ENCODE data around the gene ZIC5. TPM values are rescaled to one million over a fixed set of nuclear protein-coding genes. Genes with fewer than 3 reads are reported as not detected.

ZIC5 gene
- total RNA-seq, 4 donors from 2014 or later = not detected

DNA sequence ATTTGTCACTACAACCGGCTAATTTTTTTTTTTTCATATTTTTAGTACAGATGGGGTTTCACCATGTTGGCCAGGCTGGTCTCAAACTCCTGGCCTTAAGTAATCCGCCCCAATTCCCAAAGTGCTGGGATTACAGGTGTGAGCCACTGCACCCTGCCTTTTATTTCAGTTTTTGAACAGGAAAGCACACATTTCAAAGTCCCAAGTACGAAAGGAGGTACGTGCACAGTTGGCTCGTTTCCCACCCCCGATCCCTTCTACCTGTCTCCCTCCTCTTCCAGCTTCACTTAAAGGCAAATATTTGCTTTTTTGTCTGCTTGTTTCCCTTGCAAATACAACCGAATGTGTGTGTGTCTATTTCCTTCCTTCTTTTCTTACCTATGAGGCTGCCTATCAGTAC is 30.5 kb downstream of the ZIC5 start:
- intact Hi-C loops (cut with DNase I; ENCODE audit: low total_unique reads) (no loop called here), in situ Hi-C loops (cut with MboI; ENCODE audit: low pct_ligation_motif_present in 1 of 4, low pct_unique_long_range_greater_than_20kb in 1 of 4, low sequenced_read_pairs in 3 of 4) (loop anchor here in 1 of 4 donors (25.0 kb wide), 1 partner anchor 571 kb away; no protein-coding TSS in a partner anchor)
- H3K9me3 ChIP-seq = no peaks in the 10 kb centered on the region
- TF ChIP-seq, protein P1, sequence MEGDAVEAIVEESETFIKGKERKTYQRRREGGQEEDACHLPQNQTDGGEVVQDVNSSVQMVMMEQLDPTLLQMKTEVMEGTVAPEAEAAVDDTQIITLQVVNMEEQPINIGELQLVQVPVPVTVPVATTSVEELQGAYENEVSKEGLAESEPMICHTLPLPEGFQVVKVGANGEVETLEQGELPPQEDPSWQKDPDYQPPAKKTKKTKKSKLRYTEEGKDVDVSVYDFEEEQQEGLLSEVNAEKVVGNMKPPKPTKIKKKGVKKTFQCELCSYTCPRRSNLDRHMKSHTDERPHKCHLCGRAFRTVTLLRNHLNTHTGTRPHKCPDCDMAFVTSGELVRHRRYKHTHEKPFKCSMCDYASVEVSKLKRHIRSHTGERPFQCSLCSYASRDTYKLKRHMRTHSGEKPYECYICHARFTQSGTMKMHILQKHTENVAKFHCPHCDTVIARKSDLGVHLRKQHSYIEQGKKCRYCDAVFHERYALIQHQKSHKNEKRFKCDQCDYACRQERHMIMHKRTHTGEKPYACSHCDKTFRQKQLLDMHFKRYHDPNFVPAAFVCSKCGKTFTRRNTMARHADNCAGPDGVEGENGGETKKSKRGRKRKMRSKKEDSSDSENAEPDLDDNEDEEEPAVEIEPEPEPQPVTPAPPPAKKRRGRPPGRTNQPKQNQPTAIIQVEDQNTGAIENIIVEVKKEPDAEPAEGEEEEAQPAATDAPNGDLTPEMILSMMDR (IDR thresholded peaks at IDR 0.05) = no peak
- TF ChIP-seq POLR2AphosphoS5 (IDR thresholded peaks at IDR 0.05) = no peak
- TF ChIP-seq POLR2A (IDR thresholded peaks at IDR 0.05) = no peak
- TF ChIP-seq EP300 (IDR thresholded peaks at IDR 0.05; ENCODE audit: low read depth) = no peak
- H3K27ac ChIP-seq = no peak overlapping the region
- peaks cover 21% of the 10 kb centered on the region for H3K27me3 ChIP-seq
- peak; percentile 58 for DNase-seq
- peaks cover 0 to 7% (median 2%) of the 10 kb centered on the region in 4 donors for H3K4me1 ChIP-seq
- H3K4me3 ChIP-seq = no peak overlapping the region
- H3K36me3 ChIP-seq = no peaks in the 10 kb centered on the region
- 36 to 53% methylated on average over 5 to 7 of the region's 7 CpGs for WGBS, 2 donors (ENCODE audit: low coverage in 1 of 2)

DNA sequence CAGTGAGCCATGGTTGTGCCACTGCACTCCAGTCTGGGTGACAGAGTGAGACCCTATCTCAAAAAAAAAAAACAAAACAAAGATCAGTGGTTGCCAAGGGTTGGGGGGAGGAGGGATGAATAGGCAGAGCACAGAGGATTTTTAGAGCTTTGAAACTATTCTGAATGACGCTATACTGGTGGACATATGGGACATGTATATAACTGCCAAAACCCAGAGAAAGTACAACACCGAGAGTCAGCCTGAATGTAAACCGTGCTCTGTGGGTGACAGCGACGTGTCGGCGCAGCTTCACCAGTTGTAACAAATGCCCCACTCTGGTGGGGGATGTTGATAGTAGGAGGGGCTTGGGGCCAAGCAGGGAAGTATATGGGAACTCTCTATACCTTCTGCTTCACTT is 32.9 kb downstream of the ZIC5 start:
- no peak for TF ChIP-seq EP300 (IDR thresholded peaks at IDR 0.05; ENCODE audit: low read depth)
- TF ChIP-seq, protein P1 (IDR thresholded peaks at IDR 0.05) = no peak
- TF ChIP-seq POLR2A (IDR thresholded peaks at IDR 0.05) = no peak
- TF ChIP-seq POLR2AphosphoS5 (IDR thresholded peaks at IDR 0.05) = no peak
- intact Hi-C loops (cut with DNase I; ENCODE audit: low total_unique reads) = no loop called here
- 71 to 89% methylated on average over 5 to 7 of the region's 7 CpGs for WGBS, 2 donors (ENCODE audit: low coverage in 1 of 2)

DNA sequence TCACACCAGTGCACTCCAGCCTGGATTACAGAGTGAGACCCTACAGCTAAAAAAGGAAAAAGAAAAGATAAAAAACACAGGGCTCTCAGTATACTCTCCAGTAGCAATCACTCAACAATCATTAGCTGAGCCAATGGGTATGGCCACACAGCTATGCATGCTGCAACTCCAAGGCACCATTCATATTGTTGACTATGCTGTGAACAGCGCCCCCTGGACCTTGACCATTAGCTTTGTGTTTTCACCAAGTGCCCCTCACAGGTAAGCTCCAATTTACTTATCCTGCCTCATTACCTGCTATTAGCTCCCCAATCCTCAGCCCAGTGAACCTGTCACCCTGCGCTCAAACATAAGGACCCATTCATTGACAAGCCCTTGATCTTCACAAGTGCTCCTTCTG is 35.8 kb downstream of the ZIC5 start:
- H3K27ac ChIP-seq = no peak overlapping the region
- in situ Hi-C loops (cut with MboI; ENCODE audit: low pct_ligation_motif_present in 1 of 4, low pct_unique_long_range_greater_than_20kb in 1 of 4, low sequenced_read_pairs in 3 of 4) = loop anchor here in 1 of 4 donors (25.0 kb wide), 1 partner anchor 577 kb away; no protein-coding TSS in a partner anchor
- H3K36me3 ChIP-seq = no peaks in the 10 kb centered on the region
- 74 to 83% methylated on average over 2 of the region's 2 CpGs for WGBS, 2 donors (ENCODE audit: low coverage in 1 of 2)
- peaks cover 22% of the 10 kb centered on the region for H3K27me3 ChIP-seq
- TF ChIP-seq EP300 (IDR thresholded peaks at IDR 0.05; ENCODE audit: low read depth) (no peak), POLR2AphosphoS5 (IDR thresholded peaks at IDR 0.05) (no peak), POLR2A (IDR thresholded peaks at IDR 0.05) (no peak)
- TF ChIP-seq, protein P1 (IDR thresholded peaks at IDR 0.05) = no peak
- H3K9me3 ChIP-seq = no peaks in the 10 kb centered on the region
- DNase-seq = no peak
- intact Hi-C loops (cut with DNase I; ENCODE audit: low total_unique reads) = loop anchor here (2.0 kb wide), 1 partner anchor 43 kb away; no protein-coding TSS in a partner anchor
- peaks cover 0 to 2% (median 0%) of the 10 kb centered on the region in 4 donors for H3K4me1 ChIP-seq
- no peak overlapping the region for H3K4me3 ChIP-seq

More for the DNA sequence above, 32.9 kb downstream of the ZIC5 start:
- no peaks in the 10 kb centered on the region for H3K9me3 ChIP-seq
- peaks cover 0 to 7% (median 2%) of the 10 kb centered on the region in 4 donors for H3K4me1 ChIP-seq
- peaks cover 17% of the 10 kb centered on the region for H3K27me3 ChIP-seq
- no peaks in the 10 kb centered on the region for H3K36me3 ChIP-seq
- no peak overlapping the region for H3K4me3 ChIP-seq
- DNase-seq = no peak
- no peak overlapping the region for H3K27ac ChIP-seq
- in situ Hi-C loops (cut with MboI; ENCODE audit: low pct_ligation_motif_present in 1 of 4, low pct_unique_long_range_greater_than_20kb in 1 of 4, low sequenced_read_pairs in 3 of 4) = loop anchor here in 1 of 4 donors (25.0 kb wide), 1 partner anchor 574 kb away; no protein-coding TSS in a partner anchor

DNA sequence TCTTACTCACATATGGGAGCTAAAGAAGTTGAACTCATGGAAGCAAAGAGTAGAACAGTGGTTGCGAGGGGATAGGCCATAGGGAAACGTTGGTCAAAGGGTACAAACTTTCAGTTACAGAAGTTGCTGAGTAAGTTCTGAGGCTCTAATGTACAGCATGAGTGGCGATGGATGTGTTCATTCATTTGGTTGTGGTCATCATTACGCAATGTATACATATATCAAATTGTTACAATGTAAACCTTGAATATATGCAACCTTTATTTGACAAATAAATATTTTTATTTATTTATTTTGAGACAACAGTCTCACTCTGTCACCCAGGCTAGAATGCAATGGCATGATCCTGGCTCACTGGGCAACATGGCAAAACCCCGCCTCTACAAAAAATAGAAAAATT is 38.7 kb downstream of the ZIC5 start:
- Histone ChIP-seq H3K27me3 (peaks cover 24% of the 10 kb centered on the region), H3K9me3 (no peaks in the 10 kb centered on the region), H3K27ac (no peak overlapping the region), H3K4me3 (no peak overlapping the region), H3K36me3 (no peaks in the 10 kb centered on the region), H3K4me1 (no peaks in the 10 kb centered on the region)
- TF ChIP-seq POLR2AphosphoS5 (IDR thresholded peaks at IDR 0.05) (no peak), POLR2A (IDR thresholded peaks at IDR 0.05) (no peak), EP300 (IDR thresholded peaks at IDR 0.05; ENCODE audit: low read depth) (no peak)
- TF ChIP-seq, protein P1 (IDR thresholded peaks at IDR 0.05) = no peak
- in situ Hi-C loops (cut with MboI; ENCODE audit: low pct_ligation_motif_present in 1 of 4, low pct_unique_long_range_greater_than_20kb in 1 of 4, low sequenced_read_pairs in 3 of 4) (loop anchor here in 1 of 4 donors (25.0 kb wide), 1 partner anchor 579 kb away; no protein-coding TSS in a partner anchor), intact Hi-C loops (cut with DNase I; ENCODE audit: low total_unique reads) (no loop called here)
- no peak for DNase-seq
- 83 to 86% methylated on average over 4 to 5 of the region's 5 CpGs for WGBS, 2 donors (ENCODE audit: low coverage in 1 of 2)

Data from transverse colon (tissue), 4 donors.